ENCODE measurements around the gene CCBE1. TPM values are rescaled to one million over a fixed set of nuclear protein-coding genes. Genes with fewer than 3 reads are reported as not detected.

The CCBE1 gene
- total RNA-seq, 4 donors from 2014 or later = 2.2 to 7.7 (median 4.1) TPM

DNA sequence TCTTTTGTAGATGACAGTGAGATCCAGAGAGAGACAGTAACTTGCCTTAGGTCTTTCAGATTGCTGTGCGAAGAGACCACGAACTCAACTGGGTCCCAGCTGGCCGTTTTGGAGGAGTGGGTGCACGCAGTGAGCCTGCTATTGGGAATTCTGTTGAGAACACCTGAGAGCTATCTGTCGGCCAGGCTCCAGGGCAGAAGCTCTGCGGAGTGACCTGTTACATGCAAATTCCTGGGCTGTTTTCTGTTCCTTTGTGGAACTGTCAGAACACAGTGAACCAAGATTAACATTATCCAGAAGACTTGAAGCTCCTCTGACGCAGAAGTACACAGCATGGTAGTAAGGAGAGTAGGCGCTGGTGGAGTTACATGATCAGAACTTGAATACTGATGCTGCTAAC is 238.6 kb downstream of the CCBE1 start:
- H3K9me3 ChIP-seq = no peaks in the 10 kb centered on the region
- H3K27me3 ChIP-seq = peaks cover 4% of the 10 kb centered on the region
- H3K27ac ChIP-seq = no peak overlapping the region
- no peak overlapping the region for H3K4me3 ChIP-seq
- H3K36me3 ChIP-seq = no peaks in the 10 kb centered on the region
- no peak for TF ChIP-seq EP300 (IDR thresholded peaks at IDR 0.05)
- TF ChIP-seq POLR2A (IDR thresholded peaks at IDR 0.05) = no peak
- TF ChIP-seq, protein P1, sequence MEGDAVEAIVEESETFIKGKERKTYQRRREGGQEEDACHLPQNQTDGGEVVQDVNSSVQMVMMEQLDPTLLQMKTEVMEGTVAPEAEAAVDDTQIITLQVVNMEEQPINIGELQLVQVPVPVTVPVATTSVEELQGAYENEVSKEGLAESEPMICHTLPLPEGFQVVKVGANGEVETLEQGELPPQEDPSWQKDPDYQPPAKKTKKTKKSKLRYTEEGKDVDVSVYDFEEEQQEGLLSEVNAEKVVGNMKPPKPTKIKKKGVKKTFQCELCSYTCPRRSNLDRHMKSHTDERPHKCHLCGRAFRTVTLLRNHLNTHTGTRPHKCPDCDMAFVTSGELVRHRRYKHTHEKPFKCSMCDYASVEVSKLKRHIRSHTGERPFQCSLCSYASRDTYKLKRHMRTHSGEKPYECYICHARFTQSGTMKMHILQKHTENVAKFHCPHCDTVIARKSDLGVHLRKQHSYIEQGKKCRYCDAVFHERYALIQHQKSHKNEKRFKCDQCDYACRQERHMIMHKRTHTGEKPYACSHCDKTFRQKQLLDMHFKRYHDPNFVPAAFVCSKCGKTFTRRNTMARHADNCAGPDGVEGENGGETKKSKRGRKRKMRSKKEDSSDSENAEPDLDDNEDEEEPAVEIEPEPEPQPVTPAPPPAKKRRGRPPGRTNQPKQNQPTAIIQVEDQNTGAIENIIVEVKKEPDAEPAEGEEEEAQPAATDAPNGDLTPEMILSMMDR (IDR thresholded peaks at IDR 0.05) = no peak
- TF ChIP-seq POLR2AphosphoS5 (IDR thresholded peaks at IDR 0.05) = no peak
- ATAC-seq = no peak
- WGBS, 2 donors (ENCODE audit: low coverage in 1 of 2) = 54 to 57% methylated on average over 7 to 8 of the region's 8 CpGs
- H3K4me1 ChIP-seq = peaks cover 0 to 10% (median 0%) of the 10 kb centered on the region in 3 donors

DNA sequence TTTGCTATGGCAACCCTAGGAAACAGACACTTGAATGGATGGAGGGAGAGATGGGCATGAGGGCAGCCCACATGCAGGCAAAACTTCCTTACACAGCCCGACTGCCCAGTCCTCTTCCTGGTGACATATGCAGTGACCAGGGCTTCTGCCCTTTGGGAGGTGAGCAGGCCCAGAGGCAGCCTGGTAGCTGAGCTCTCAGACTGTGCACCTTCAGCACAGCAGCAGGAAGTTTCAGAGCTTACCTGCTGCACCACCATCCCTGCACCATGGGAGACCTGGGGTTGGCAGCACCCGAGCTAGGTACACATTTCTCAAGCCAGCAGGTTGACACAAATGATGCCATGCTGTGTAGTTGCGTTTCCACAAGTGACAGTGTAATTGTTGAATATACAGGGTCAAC is 240.6 kb downstream of the CCBE1 start:
- no peak overlapping the region for H3K27ac ChIP-seq
- no peaks in the 10 kb centered on the region for H3K36me3 ChIP-seq
- H3K4me1 ChIP-seq = peaks cover 0 to 10% (median 0%) of the 10 kb centered on the region in 3 donors
- no peak for ATAC-seq
- no peaks in the 10 kb centered on the region for H3K9me3 ChIP-seq
- peaks cover 4% of the 10 kb centered on the region for H3K27me3 ChIP-seq
- H3K4me3 ChIP-seq = no peak overlapping the region
- WGBS, 2 donors (ENCODE audit: low coverage in 1 of 2) = 63 to 83% methylated on average over 1 to 3 of the region's 3 CpGs
- TF ChIP-seq EP300 (IDR thresholded peaks at IDR 0.05) (no peak), POLR2AphosphoS5 (IDR thresholded peaks at IDR 0.05) (no peak), POLR2A (IDR thresholded peaks at IDR 0.05) (no peak)
- TF ChIP-seq, protein P1 (IDR thresholded peaks at IDR 0.05) = no peak

DNA sequence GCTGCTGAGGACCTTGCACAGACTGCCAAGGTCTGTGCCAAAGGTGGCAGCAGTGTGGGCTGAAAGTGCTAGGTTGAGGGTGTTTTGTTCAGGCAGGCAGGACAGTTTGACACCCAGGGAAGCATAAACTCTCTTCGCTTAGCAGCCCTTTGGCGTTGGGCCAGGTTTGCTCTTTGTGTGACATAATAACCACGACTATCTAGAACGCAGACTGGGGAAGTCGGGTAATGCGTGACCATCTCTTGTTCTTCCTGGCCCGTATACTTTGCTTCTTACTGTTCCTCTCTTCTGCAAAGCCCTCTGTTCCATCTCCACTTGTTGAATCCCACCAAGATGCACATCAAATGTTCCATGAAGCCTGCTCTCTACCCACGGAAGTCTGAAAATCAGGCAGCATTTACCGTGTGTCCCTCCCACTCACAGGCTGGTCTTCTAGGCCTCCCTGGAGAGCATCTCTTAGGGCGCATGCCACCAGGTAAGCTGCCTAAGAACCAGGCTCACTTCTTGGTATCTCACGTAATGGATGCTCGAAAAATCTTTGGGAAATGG is 241.4 kb downstream of the CCBE1 start:
- Histone ChIP-seq H3K4me1 (peaks cover 0 to 10% (median 0%) of the 10 kb centered on the region in 3 donors), H3K4me3 (no peak overlapping the region), H3K27me3 (peaks cover 4% of the 10 kb centered on the region), H3K27ac (no peak overlapping the region), H3K9me3 (no peaks in the 10 kb centered on the region), H3K36me3 (no peaks in the 10 kb centered on the region)
- WGBS, 2 donors (ENCODE audit: low coverage in 1 of 2) = 69% methylated on average over 9 of the region's 12 CpGs; no CpG with 5 or more reads in 1 of the 2 donors
- no peak for ATAC-seq
- TF ChIP-seq POLR2A (IDR thresholded peaks at IDR 0.05) (no peak), POLR2AphosphoS5 (IDR thresholded peaks at IDR 0.05) (no peak), EP300 (IDR thresholded peaks at IDR 0.05) (no peak)
- TF ChIP-seq, protein P1 (IDR thresholded peaks at IDR 0.05) = no peak

DNA sequence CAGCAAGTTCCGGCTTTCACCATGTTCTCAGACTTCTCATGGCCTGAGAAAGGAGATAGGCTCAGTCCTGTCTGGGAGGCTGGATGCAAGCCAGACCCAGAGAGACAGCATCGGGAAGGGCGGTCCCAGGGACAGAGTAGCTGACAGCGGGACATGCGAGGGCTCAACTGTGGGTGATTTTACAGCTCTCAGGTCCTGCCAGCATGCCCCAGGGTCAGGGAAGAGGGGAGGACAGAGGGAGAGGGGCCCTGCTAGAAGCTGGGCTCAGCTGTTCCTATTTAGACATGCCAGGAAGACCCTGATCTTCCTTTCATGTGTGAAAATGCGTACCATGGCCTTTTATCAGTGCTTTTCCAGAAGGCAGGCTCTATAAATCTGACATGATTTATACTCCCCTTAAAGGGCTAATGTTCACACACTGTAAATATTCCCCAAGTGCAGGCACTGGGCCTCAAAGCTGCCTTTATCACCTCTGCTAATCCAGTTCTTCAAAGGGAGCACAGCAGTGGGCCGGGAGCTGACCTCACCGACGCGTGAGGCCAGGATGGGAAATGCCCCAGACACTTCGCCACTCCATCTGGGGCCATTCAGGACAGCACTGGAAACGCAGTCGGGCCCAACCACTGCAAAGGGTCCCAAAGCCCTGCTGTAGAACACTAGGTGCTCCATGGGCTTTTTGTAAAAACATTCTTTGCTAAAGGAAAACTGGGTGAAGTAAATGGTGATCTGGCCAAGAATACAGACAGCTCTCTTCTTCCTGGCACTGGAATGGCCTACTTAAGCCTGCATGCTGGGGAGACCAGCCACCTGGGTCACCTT is 242.1 kb downstream of the CCBE1 start:
- H3K27me3 ChIP-seq = peaks cover 4% of the 10 kb centered on the region
- no peak overlapping the region for H3K27ac ChIP-seq
- TF ChIP-seq EP300 (IDR thresholded peaks at IDR 0.05) (no peak), POLR2A (IDR thresholded peaks at IDR 0.05) (no peak), POLR2AphosphoS5 (IDR thresholded peaks at IDR 0.05) (no peak)
- TF ChIP-seq, protein P1 (IDR thresholded peaks at IDR 0.05) = no peak
- 43% methylated on average over 5 of the region's 13 CpGs; no CpG with 5 or more reads in 1 of the 2 donors for WGBS, 2 donors (ENCODE audit: low coverage in 1 of 2)
- no peaks in the 10 kb centered on the region for H3K36me3 ChIP-seq
- H3K4me1 ChIP-seq = peaks cover 0 to 7% (median 0%) of the 10 kb centered on the region in 3 donors
- ATAC-seq = no peak
- H3K4me3 ChIP-seq = no peak overlapping the region
- no peaks in the 10 kb centered on the region for H3K9me3 ChIP-seq
